Right lobe of liver (tissue), 6 donors: ENCODE results near the gene CYTH4. TPM values are rescaled to one million over a fixed set of nuclear protein-coding genes. Genes with fewer than 3 reads are reported as not detected.

ENCODE experiments used
- ATAC-seq, 4 donors: fragments of 200-7000 bp; cut with Tn5 transposase; one replicate each; pipeline ENCODE4 v1.9.1; 2020; ENCODE audit warnings: mild to moderate bottlenecking in 4 of 4, moderate library complexity in 4 of 4
- DNase-seq, 3 donors: peaks; one replicate each; pipeline ENCODE4 v3.0.0-alpha.2; 2020
- H3K27ac ChIP-seq, 3 donors: fragments of 200-600 bp; one replicate each; pipeline ENCODE4 v1.8.0; 2022
- H3K27me3 ChIP-seq, 2 donors: fragments of 200-600 bp; one replicate each; pipeline ENCODE4 v1.8.0; 2022
- H3K36me3 ChIP-seq, 4 donors: fragments of 200-600 bp; sonication (generic) in 1 of 4; one replicate each; pipeline versions ENCODE4 v1.5.1 to v1.8.0; 2017 to 2022; ENCODE audit warnings: control low read depth in 1 of 4
- H3K4me1 ChIP-seq, 4 donors: fragments of 200-600 bp; sonication (generic) in 1 of 4; one replicate each; pipeline versions ENCODE4 v1.5.1 to v1.8.0; 2017 to 2022; ENCODE audit warnings: control low read depth in 1 of 4
- H3K4me3 ChIP-seq, 3 donors: fragments of 200-600 bp; one replicate each; pipeline ENCODE4 v1.8.0; 2022
- H3K9me3 ChIP-seq, 4 donors: fragments of 200-600 bp; sonication (generic) in 1 of 4; one replicate each; pipeline versions ENCODE4 v1.5.1 to v1.8.0; 2017 to 2022; ENCODE audit warnings: control low read depth in 1 of 4
- POLR2A ChIP-seq: fragments of 450-650 bp; IDR thresholded peaks from one replicate; pipeline ENCODE4 v1.6.1; 2017; ENCODE audit warnings: antibody characterized with exemption, mild to moderate bottlenecking
- WGBS: methylation state at CpG from one replicate; pipeline ENCODE4 v1.1.6; 2018; ENCODE audit warnings: low coverage, low lambda C conversion rate; ENCODE audit not compliant: insufficient coverage; ENCODE audit errors: missing lambda C conversion rate; 5-methylcytosine and 5-hydroxymethylcytosine counted together
- intact Hi-C, 2 donors: fragments of 100-400 bp; cut with DNase I; formaldehyde crosslinking; loops; one replicate each; pipeline versions ENCODE4 v1.11.2 to v1.14.1; 2022
- total RNA-seq, 6 experiments: library from RNA; depleted of rRNA in 2 of 6; stranded (reverse); fragments of >200 nt in 2 of 6; fragmentation: NEBNext Ultra II Directional in 3 of 6; extraction: Animal tissue kit (Norgen Biotek cat#: 25700) in 3 of 6; gene quantifications; one replicate each; pipeline versions ENCODE4 v1.1.0 to v1.2.4, GENCODE V29; 2016 to 2023
- TF ChIP-seq, protein P1 (sequence below), 4 donors: fragments of 200-600 bp in 3 of 4; fragments of 450-650 bp in 1 of 4; IDR thresholded peaks; one replicate each; pipeline versions ENCODE4 v1.5.1 to v1.8.0; 2016 to 2022; ENCODE audit warnings: antibody characterized with exemption in 4 of 4, mild to moderate bottlenecking in 2 of 4
- donor health status: DM: no; HTN: yes; CAD: no.
- donor health status: DM: no; HTN: no; CAD: no.
- donor health status: DM: no; HTN: no; CAD: no.
- donor health status: DM: no; HTN: yes; CAD: no.
- donor health status: DM: no; HTN: yes; CAD: no.

CYTH4 gene
- total RNA-seq, 6 experiments from 2014 or later: 2.9 to 12.8 (median 4.0) TPM

DNA sequence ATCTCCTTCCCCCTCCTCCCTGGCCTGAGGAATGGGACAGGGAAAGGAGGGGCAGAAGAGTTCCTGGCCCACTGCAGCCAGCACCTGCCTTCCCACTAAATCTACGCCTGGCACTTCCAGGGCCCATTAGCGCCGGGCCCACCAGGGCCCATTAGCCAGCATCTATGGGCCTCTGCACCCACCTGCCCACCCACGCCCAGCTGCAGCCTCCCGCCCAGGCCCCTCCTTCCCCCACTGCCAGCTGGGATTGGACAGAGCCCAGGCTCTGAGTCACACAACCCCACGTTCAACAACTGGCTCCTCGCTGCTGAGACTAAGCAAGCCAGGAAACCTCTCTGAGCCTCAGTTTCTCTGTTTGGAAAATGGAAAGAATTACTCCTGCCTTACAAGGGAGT lies 48.7 kb downstream of the CYTH4 start:
- intact Hi-C loops: no loop called here
- H3K36me3 ChIP-seq: no peaks in the 10 kb centered on the region
- 14% methylated on average over 2 of the region's 7 CpGs for WGBS
- no peak overlapping the region for H3K27ac ChIP-seq
- DNase-seq (no peak), ATAC-seq (peak in 1 of 4 donors; percentile 50)
- no peaks in the 10 kb centered on the region for H3K27me3 ChIP-seq
- peaks cover 0 to 13% (median 5%) of the 10 kb centered on the region in 4 donors for H3K4me1 ChIP-seq
- H3K9me3 ChIP-seq: no peaks in the 10 kb centered on the region
- H3K4me3 ChIP-seq: no peak overlapping the region
- TF ChIP-seq POLR2A: no peak
- TF ChIP-seq, protein P1, sequence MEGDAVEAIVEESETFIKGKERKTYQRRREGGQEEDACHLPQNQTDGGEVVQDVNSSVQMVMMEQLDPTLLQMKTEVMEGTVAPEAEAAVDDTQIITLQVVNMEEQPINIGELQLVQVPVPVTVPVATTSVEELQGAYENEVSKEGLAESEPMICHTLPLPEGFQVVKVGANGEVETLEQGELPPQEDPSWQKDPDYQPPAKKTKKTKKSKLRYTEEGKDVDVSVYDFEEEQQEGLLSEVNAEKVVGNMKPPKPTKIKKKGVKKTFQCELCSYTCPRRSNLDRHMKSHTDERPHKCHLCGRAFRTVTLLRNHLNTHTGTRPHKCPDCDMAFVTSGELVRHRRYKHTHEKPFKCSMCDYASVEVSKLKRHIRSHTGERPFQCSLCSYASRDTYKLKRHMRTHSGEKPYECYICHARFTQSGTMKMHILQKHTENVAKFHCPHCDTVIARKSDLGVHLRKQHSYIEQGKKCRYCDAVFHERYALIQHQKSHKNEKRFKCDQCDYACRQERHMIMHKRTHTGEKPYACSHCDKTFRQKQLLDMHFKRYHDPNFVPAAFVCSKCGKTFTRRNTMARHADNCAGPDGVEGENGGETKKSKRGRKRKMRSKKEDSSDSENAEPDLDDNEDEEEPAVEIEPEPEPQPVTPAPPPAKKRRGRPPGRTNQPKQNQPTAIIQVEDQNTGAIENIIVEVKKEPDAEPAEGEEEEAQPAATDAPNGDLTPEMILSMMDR (IDR thresholded peaks at IDR 0.05): no peak

DNA sequence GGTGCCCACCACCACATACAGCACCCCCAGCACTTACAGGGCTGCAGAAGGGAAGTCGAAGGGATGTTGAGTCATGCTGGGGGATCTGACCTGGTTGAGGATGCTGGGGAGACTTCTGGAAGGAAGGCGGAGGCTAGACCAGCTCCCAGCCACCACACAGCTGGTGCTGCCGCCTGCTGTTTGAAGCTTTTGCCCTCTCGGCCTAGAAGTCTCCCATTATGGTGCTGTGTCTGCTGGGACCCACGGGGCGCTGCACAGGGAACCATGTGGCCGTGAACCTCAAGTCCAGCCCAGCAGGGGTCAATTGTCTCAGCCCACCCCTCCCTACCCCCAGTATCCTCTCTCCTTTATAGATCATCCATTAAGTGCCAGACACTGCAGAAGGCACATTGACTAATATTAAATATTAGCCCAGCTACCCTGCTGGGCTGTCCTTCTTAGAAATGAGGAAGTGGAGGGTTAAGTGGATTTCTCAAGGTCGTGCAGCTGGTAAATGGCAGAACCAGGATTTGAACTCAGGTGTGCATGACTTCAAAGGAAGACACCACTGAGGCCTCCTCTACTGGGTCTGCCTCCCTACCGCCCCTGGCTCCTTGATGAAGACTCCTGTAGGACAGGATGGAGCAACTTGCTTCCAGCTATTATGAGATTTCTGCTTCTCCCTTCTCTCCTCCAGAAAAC lies 49.7 kb downstream of the CYTH4 start:
- no peak overlapping the region for H3K4me3 ChIP-seq
- TF ChIP-seq, protein P1 (IDR thresholded peaks at IDR 0.05): no peak
- TF ChIP-seq POLR2A: no peak
- H3K27ac ChIP-seq: no peak overlapping the region
- H3K27me3 ChIP-seq: no peaks in the 10 kb centered on the region
- 60% methylated on average over 2 of the region's 9 CpGs for WGBS
- DNase-seq: no peak
- intact Hi-C loops: no loop called here
- no peak for ATAC-seq
- H3K9me3 ChIP-seq: no peaks in the 10 kb centered on the region
- peaks cover 0 to 5% (median 3%) of the 10 kb centered on the region in 4 donors for H3K4me1 ChIP-seq
- H3K36me3 ChIP-seq: no peaks in the 10 kb centered on the region

DNA sequence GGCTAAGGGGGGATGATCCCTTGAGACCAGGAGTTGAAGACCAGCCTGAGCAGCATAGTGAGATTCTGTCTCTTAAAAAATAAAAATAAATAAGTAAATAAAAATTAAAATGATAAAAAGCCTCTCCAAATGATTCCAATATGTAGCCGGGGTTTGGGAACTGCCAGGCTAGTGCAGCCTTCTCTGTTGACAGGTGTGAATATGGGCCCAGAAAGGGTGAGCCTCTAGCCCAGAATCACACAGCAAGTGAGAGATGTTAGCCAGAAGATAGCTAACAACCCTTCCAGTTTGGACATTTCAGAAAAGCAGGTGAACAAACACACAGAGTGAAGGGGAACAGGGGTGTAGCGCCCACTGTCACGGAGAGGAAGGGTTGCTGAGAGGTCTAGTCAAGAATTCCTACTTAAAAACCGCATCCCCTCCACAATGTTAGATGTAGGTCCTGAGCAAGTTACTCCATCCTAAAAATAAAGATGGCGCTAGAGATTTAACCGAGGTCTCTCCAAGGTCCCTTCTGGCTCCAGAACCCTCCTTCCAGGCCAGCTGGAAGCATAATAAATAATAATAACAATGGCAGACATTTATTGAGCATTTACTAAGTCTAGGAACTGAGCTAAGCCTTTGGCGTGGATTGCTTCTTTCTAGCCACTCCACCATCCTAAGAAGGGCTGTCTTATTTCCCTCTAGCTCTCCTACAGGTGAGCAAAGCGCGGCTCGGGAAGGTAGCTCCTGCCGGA lies 51.6 kb downstream of the CYTH4 start:
- Histone ChIP-seq H3K36me3 (no peaks in the 10 kb centered on the region), H3K27ac (no peak overlapping the region), H3K4me1 (no peaks in the 10 kb centered on the region), H3K27me3 (no peaks in the 10 kb centered on the region), H3K9me3 (no peaks in the 10 kb centered on the region), H3K4me3 (no peak overlapping the region)
- 50% methylated on average over 7 of the region's 11 CpGs for WGBS
- intact Hi-C loops: no loop called here
- no peak for ATAC-seq
- TF ChIP-seq POLR2A: no peak
- TF ChIP-seq, protein P1 (IDR thresholded peaks at IDR 0.05): no peak
- no peak for DNase-seq

DNA sequence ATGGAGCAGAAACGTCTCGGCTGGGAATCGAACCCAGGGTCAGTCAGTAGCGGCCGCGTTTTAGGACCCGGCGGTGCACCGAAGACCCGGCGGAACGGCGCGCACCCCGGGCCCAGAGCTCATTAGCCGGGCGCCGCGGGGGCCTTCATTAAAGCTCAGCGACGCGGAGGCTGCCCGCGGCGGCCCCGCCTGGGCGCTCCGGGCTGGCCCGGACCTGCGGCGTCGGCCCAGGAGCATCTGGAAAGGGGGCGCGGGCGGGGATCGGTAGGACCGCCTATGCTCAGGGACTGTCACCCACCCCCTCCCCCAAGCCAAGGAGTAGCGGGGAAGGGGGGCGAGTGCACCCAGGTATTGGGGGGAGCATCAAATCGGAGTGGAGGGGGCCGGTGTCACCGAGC lies 52.2 kb downstream of the CYTH4 start:
- WGBS: 1% methylated on average over 17 of the region's 42 CpGs
- H3K4me3 ChIP-seq: no peak overlapping the region
- ATAC-seq (no peak), DNase-seq (no peak)
- intact Hi-C loops: no loop called here
- no peaks in the 10 kb centered on the region for H3K36me3 ChIP-seq
- no peak overlapping the region for H3K27ac ChIP-seq
- TF ChIP-seq, protein P1 (IDR thresholded peaks at IDR 0.05): no peak
- TF ChIP-seq POLR2A: no peak
- no peaks in the 10 kb centered on the region for H3K9me3 ChIP-seq
- H3K27me3 ChIP-seq: no peaks in the 10 kb centered on the region
- H3K4me1 ChIP-seq: no peaks in the 10 kb centered on the region
